Measurements from ENCODE around the gene IDH3A.

Gene IDH3A

DNA sequence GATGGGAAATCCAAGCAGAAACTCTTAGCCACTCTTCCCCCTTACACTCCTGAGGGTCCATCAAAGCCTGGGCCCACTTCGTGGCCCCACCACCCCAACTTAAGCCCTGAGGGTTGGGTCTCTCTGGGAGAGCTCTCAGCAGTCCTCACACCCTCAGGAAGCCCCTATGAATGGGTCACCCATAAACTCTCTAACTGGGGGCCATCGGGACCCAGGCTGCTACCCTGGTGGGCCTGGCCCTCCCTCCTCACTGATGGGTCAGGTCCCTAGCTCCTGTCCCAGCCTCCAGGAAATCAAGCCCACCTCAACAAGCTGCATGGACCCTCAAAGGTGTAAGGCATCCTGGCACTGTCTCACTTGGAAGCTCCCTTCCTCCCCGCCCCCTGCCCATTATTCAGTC is 37.4 kb upstream of the IDH3A start:
- peaks cover 10% of the 10 kb centered on the region for H3K4me1 Mint-ChIP-seq
- no peaks in the 10 kb centered on the region for H3K27me3 Mint-ChIP-seq
- H3K27ac Mint-ChIP-seq = no peak overlapping the region
- H3K9me3 Mint-ChIP-seq = no peaks in the 10 kb centered on the region
- H3K4me3 Mint-ChIP-seq = no peak overlapping the region
- no peaks in the 10 kb centered on the region for H3K36me3 Mint-ChIP-seq
- ATAC-seq = no peak

DNA sequence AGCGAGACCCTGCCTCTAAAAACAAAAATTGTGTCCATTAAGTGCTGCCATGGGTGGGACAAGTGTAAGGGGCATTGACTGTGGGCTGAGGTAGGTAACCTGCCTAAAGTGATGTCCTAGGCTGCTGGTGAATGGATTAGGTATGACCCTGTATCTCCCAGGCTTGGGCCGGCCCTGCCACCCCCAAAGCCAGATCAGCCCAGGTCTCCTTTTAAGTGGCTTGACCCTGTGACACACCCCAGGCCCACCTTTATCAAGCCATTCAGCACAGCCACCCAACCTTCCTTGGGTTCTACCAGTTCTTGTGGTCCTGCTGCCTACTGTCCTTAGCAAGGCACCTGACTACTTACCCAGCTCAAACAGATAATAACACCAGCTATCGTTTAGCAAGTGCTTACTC is 36.6 kb upstream of the IDH3A start:
- no peaks in the 10 kb centered on the region for H3K27me3 Mint-ChIP-seq
- H3K4me3 Mint-ChIP-seq = no peak overlapping the region
- H3K9me3 Mint-ChIP-seq = no peaks in the 10 kb centered on the region
- H3K36me3 Mint-ChIP-seq = no peaks in the 10 kb centered on the region
- H3K27ac Mint-ChIP-seq = no peak overlapping the region
- no peak for ATAC-seq
- H3K4me1 Mint-ChIP-seq = peaks cover 10% of the 10 kb centered on the region

DNA sequence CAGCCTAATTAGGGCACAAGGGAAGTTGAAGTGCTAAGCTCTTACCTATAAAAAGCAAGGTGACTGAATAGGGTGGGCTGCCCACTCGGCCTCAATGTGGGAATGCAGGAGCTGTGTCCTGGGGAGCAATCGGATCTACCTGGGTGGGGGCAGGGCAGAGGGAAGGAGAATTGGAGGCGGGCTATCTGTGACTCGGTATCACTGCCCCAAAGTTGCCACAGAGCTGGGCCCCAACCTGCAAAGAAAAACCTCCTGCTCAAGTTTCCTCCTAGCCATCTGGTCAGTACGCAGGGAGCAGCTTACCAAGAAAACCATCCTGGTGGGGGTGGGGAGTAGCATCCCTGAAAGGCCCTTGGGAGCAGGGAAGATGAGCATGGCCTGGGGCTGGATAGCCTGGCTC is 28.6 kb upstream of the IDH3A start:
- Mint-ChIP-seq H3K9me3 (no peaks in the 10 kb centered on the region), H3K4me1 (no peaks in the 10 kb centered on the region), H3K4me3 (no peak overlapping the region), H3K27ac (no peak overlapping the region), H3K27me3 (no peaks in the 10 kb centered on the region), H3K36me3 (no peaks in the 10 kb centered on the region)
- ATAC-seq = no peak

DNA sequence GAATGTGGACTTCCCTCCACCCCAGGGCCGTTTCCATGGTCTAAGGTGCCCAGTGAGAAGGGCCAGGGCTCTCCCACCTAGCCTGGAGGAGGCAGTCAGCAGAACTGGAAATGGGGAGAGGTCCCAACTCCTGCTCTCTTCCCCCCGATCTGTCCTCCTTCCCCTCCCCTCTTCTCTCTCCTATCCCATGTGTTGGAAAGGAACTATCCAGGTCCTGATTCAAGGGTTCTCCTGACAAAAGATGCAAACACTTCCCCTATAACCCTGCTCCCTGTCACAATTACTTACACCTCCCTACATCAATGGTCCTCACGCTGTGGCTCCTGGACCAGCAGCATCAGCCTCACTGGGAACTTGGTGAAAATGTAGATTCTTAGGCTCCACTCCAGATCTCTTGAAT is 23.9 kb upstream of the IDH3A start:
- Mint-ChIP-seq H3K27me3 (no peaks in the 10 kb centered on the region), H3K36me3 (no peaks in the 10 kb centered on the region), H3K4me1 (peaks cover under 1% of the 10 kb centered on the region), H3K4me3 (no peak overlapping the region), H3K9me3 (no peaks in the 10 kb centered on the region), H3K27ac (no peak overlapping the region)
- ATAC-seq = no peak

DNA sequence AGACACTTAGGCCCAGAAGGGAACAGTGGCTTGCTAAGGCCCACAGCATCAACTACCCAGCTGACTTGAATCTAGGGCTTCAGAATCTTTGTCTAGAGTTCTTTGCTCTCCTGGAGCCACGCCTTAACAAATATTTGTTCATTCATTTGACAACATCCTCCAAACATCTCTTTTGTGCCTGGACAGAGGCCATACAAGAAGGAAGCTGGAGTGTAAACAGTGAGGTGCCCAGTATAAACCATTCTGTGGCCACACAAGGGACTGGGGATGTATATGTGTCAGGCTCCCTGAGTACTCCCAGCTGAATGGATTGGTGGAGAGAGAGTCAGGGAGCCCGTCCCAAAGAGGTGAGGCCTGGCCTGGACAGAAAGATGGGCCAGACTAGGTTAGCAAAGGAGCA is 21.3 kb upstream of the IDH3A start:
- Mint-ChIP-seq H3K4me3 (no peak overlapping the region), H3K27ac (peak overlapping the region; percentile 5), H3K4me1 (peaks cover 12% of the 10 kb centered on the region), H3K27me3 (no peaks in the 10 kb centered on the region), H3K36me3 (no peaks in the 10 kb centered on the region), H3K9me3 (no peaks in the 10 kb centered on the region)
- no peak for ATAC-seq

DNA sequence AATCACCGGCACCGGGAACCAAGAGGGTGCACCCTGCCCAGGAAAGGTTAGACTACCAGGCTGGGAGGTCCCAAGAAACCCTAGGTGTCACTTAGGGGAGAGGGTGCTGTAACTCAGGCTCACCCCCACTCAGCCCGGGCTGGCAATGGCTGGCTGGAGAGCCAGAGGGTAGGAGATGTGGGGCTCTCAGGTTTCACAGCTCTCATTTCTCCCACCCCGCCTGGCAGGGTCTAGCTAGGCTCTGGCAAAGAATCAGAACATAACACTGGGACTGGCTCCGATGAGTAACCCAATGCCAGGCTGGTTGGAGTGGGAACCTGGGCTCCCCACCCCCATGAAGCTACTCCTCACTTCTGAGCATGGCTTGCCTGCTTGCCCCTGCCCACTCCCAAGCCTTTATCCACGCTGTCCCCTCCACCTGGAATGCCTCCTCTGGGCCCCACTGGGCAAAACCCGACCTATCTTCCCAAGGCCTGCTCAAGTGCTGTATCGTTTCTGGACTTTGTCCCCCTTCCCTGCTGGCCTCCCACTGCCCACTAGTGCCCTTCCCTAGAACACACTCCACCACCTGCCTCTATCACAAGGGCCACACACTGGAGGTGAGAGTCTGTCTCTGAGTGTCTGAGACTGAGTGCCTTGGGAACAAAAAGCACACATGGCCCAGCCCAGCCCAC is 19.9 kb upstream of the IDH3A start:
- Mint-ChIP-seq H3K4me3 (no peak overlapping the region), H3K4me1 (peaks cover 12% of the 10 kb centered on the region), H3K27ac (peak overlapping the region; percentile 84), H3K27me3 (no peaks in the 10 kb centered on the region), H3K36me3 (no peaks in the 10 kb centered on the region), H3K9me3 (no peaks in the 10 kb centered on the region)
- no peak for ATAC-seq

DNA sequence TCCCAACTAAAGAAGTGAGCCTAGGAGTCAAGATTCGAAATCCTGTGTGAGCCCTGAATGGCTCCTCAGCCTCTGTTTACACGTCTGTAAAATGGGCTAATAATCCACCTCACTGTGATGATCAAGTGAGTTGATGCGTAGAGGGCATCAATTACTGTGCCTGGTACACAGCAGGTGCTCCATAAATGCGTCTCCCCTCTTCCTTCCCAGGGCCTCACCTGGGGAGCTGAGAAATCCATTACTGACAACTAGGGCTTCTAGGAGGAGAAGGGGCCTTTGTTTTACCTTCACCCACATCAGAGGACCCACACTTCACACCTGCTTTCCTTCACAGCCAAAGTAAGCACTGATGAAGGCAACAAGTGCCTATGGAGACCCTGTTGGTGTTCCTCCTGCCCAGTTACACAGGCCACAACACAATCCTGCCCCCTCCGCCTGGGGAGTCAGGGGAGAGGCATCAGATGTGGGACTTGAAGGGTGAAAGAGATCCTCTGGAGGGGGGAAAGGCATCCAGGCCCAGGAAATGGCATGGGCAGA is 19.3 kb upstream of the IDH3A start:
- H3K9me3 Mint-ChIP-seq = no peaks in the 10 kb centered on the region
- no peaks in the 10 kb centered on the region for H3K36me3 Mint-ChIP-seq
- H3K4me3 Mint-ChIP-seq = peak overlapping the region; percentile 84

DNA sequence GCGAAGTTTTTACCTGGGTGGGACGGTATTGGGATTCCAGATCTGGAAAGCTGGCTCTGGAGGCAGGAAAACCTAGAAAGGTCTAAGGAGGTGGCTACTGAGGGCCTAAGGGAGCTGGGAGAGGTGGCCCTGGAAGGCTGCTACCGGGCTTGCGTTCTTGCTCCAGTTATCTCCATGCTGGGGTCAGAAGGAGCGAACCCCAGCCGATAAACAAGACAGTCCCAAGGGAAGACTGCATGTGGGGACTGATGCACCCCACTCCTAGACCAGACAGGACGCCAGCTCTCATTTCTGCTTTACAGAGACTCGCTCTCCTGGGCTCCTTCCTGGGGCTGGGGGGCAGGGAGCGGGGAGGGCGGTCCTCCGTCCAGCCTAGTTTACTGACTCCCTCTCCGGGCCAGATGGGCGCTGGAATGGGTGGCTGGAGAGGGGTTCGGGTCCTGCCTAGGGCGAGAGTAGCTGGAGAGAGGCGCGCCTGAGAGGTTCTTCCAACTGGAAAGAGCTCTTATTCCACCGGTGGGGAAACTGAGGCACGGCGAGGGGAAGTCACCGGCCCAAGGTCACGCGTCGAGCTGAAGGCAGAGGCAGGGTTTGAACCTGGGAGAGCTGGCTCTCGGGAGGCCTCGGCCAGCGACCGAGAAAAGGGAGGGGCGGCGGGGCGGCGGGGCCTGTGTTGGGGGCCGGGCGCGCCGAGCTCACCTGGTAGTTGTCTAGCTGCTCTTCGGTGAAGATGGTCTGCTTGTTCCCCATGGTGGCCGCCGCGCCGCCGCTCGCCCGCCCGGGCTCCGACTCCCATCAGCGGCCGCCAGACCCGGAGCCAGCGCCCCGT is 18.5 kb upstream of the IDH3A start:
- Mint-ChIP-seq H3K27me3 (no peaks in the 10 kb centered on the region), H3K27ac (peak overlapping the region; percentile 84), H3K36me3 (no peaks in the 10 kb centered on the region), H3K4me3 (peak overlapping the region; percentile 84), H3K9me3 (no peaks in the 10 kb centered on the region), H3K4me1 (peaks cover 12% of the 10 kb centered on the region)
- ATAC-seq = peak; percentile 74

More for the DNA sequence above, 19.3 kb upstream of the IDH3A start:
- peaks cover 12% of the 10 kb centered on the region for H3K4me1 Mint-ChIP-seq
- no peak for ATAC-seq
- no peaks in the 10 kb centered on the region for H3K27me3 Mint-ChIP-seq
- peak overlapping the region; percentile 84 for H3K27ac Mint-ChIP-seq

DNA sequence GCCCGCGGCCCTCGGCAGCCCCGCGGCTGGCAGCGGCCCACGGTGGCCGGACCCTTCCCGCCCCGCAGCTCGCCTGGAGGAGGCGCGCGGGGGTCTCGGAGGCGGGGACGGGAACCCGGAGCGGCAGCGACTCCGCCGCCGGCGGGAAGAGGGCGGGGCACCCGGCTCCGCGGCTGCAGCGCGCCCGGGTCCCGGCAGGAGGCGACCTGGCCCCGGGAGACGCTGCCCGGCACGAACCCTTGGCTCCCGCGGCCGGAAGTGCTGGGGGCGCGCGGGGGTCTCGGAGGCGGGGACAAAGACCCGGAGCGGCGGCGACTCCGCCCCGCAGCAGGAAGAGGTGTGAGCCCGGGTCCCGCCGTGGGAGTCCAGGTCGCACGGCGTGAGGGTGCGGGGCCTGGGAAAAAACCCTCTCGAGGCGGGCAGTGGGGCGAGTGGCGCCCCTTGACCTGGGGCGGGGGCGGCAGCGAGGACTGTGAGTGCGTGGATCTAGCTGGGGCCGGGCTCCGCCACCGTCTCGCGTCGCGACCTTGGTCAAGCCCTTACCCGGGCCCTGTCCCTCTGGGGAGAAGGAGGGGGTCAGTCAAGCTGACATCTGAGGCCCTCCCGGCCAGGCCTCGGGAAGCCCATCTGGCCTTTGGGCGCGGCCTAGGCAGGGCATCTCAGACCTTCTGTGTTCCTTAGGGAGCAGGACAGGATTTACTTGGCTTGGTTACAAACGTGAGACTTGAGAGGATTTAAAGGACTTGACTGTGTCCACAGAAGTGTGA is 17.7 kb upstream of the IDH3A start, which contains the start of gene CIB2:
TSS of gene CIB2 (minus strand) at position 151 of the 767 bp plus-strand sequence. CDS start 230 bp downstream, outside the sequence.
- no peaks in the 10 kb centered on the region for H3K27me3 Mint-ChIP-seq
- H3K36me3 Mint-ChIP-seq = no peaks in the 10 kb centered on the region
- H3K4me1 Mint-ChIP-seq = peaks cover 12% of the 10 kb centered on the region
- H3K27ac Mint-ChIP-seq = peak within 1 kb of the TSS; percentile 84
- H3K9me3 Mint-ChIP-seq = no peaks in the 10 kb centered on the region
- H3K4me3 Mint-ChIP-seq = peak within 1 kb of the TSS; percentile 84
- ATAC-seq = peak; percentile 88

DNA sequence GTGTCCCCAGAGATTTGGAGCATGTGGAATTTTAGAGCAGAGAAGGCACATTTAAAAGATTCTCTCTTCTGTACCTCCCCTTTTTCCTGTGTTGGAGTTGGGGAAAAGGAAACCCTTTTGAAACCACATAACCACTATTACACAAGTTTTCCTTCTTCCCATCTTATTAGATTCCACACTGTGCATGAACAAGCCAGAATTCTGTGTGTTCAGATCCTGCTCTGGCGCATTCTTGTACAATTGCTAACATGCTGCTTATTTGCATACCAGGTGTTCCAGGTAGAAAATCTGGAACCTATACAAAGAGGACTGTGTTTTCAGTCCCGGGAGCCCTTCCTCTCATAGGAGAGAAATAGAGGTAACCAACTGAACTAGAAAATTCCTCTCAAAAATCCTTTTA is 15.4 kb upstream of the IDH3A start:
- Mint-ChIP-seq H3K9me3 (no peaks in the 10 kb centered on the region), H3K4me3 (no peak overlapping the region), H3K36me3 (no peaks in the 10 kb centered on the region), H3K27ac (no peak overlapping the region), H3K27me3 (no peaks in the 10 kb centered on the region), H3K4me1 (peaks cover 12% of the 10 kb centered on the region)
- ATAC-seq = no peak

DNA sequence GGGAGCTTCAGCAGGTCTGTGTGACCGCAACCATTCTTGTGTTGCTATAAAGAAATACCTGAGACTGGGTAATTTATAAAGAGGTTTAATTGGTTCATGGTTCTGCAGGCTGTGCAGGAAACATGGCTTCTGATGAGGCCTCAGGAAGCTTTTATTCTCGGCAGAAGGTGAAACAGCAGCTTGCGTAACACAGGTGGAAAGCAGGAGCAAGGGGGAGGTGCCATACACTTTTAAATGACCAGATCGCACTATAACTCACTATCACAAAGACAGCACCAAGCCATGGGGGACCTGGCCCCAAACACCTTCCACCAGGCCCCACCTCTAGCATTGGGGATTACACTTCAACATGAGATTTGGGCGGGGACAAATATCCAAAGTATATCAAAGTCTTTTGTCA is 9.6 kb upstream of the IDH3A start:
- H3K27ac Mint-ChIP-seq = no peak overlapping the region
- no peaks in the 10 kb centered on the region for H3K4me1 Mint-ChIP-seq
- no peak for ATAC-seq
- H3K9me3 Mint-ChIP-seq = no peaks in the 10 kb centered on the region
- H3K36me3 Mint-ChIP-seq = no peaks in the 10 kb centered on the region
- no peaks in the 10 kb centered on the region for H3K27me3 Mint-ChIP-seq
- no peak overlapping the region for H3K4me3 Mint-ChIP-seq

DNA sequence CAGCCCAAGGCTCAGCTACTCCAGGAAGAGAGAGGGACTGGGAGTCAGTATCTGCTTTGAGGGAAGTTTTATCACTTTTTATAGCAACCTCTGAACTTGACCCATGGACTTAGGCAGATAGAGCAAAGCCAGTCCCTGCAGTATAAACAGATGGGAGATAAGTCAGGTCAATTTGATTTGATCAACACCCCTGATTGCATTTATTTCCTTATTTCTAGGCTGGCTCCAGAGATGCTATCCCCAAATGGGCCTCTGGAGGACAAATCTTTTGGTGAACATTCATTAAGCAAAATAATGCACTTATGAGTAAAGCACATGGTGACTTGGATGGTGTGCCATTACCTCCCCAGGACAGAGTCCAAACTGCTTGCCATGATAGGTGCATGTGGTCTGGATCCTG is 8.9 kb upstream of the IDH3A start:
- H3K27ac Mint-ChIP-seq = peak overlapping the region; percentile 21
- no peaks in the 10 kb centered on the region for H3K4me1 Mint-ChIP-seq
- H3K27me3 Mint-ChIP-seq = no peaks in the 10 kb centered on the region
- H3K36me3 Mint-ChIP-seq = no peaks in the 10 kb centered on the region
- no peak for ATAC-seq
- H3K4me3 Mint-ChIP-seq = no peak overlapping the region
- no peaks in the 10 kb centered on the region for H3K9me3 Mint-ChIP-seq

DNA sequence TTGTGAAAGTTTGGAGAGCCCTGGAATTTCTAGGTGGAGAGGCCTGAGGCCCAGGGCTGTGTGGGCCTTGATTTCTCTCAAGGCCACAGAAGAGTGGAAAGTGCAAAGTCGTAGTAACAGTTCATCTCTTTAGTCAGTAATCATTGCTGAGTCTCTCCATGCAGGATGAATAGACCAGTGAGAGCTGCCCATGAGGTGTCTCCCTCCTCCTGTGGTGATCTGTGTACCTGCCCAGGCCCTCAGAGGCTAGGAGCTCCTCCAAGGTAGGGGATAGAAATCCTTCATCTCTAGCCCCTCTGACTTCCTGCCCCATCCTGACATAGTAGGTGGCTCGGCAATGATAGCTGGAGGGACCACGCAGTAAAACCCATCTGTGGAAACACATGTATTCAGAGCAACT is 6.8 kb upstream of the IDH3A start:
- ATAC-seq = no peak
- H3K27me3 Mint-ChIP-seq = no peaks in the 10 kb centered on the region
- H3K4me1 Mint-ChIP-seq = peaks cover 3% of the 10 kb centered on the region
- no peaks in the 10 kb centered on the region for H3K36me3 Mint-ChIP-seq
- no peak overlapping the region for H3K4me3 Mint-ChIP-seq
- H3K27ac Mint-ChIP-seq = no peak overlapping the region
- no peaks in the 10 kb centered on the region for H3K9me3 Mint-ChIP-seq

DNA sequence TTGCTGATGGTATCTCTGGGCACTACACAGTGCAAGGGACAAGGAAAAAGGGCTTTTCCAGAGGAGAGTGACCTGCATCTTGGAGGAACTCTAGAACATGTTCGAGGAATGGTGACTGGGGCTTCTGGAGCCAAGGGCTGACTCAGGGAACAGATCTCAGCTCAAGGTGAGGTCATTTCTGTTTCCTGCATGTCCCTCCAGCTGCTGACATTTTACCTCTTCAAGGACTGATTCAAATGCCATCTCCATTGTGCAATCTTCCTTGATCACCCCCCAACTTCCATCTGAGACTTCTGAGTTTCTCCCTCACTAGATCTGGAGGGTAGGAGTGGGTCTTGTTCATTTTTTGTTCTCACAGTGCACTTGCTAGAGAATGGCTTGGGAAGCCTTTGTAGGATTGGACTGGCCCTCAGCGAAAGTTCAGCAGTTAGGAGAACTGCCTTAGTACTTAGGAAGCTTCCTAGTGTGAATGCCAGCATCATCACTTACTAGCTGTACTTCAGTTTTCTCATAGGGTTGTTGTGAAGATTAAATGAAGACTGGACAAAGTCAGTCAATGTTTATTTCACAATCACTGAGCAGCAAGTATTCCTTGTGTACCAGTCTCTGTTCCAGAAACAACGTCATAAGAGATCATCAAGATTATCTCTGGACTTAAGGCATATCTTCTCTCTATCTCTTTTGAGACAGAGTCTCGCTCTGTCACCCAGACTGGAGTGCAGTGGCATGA is 2.6 kb upstream of the IDH3A start:
- H3K4me3 Mint-ChIP-seq = no peak overlapping the region
- H3K27me3 Mint-ChIP-seq = no peaks in the 10 kb centered on the region

DNA sequence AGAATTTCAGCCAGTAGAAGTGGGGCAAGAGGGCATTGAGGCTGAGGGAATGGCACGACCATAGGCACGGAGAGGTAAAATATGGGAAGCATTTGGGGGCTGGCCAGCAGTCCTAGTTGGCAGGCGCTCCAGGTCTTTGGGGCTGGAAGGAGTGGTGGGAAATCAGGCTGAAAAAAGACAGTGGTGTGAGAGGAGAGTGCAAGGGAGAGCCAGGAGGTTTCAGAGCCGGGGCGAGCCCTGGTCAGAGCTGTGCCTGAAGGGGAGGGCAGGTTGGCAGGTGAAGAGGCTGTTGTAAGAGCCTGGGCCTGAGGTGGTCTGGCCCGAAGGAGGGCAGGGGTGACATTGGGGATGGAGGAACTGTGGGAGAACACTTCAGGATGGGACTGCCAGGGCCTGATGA is 1.6 kb upstream of the IDH3A start:
- Mint-ChIP-seq H3K4me1 (peaks cover 31% of the 10 kb centered on the region), H3K27me3 (no peaks in the 10 kb centered on the region), H3K36me3 (peaks cover 4% of the 10 kb centered on the region), H3K27ac (no peak overlapping the region), H3K9me3 (no peaks in the 10 kb centered on the region), H3K4me3 (peak overlapping the region; percentile 41)
- ATAC-seq = no peak

More for the DNA sequence above, 2.6 kb upstream of the IDH3A start:
- H3K27ac Mint-ChIP-seq = no peak overlapping the region
- no peak for ATAC-seq
- peaks cover 28% of the 10 kb centered on the region for H3K4me1 Mint-ChIP-seq
- H3K9me3 Mint-ChIP-seq = no peaks in the 10 kb centered on the region
- peaks cover 4% of the 10 kb centered on the region for H3K36me3 Mint-ChIP-seq
